PFSK-1 (cell line): ENCODE measurements around the gene PATE3.

Source experiments
- FOXP2 ChIP-seq: optimal IDR thresholded peaks from 2 replicates; pipeline ENCODE3; 2011; ENCODE audit warnings: borderline replicate concordance, control low read depth, inconsistent platforms; ENCODE audit not compliant: insufficient read depth; ENCODE audit errors: extremely low read length, extremely low read depth
- POLR2AphosphoS5 ChIP-seq: IDR thresholded peaks from 2 replicates; pipeline ENCODE4 v1.6.1; 2012; ENCODE audit warnings: low read depth, mild to moderate bottlenecking, control low read depth, low read length, moderate library complexity
- SIN3A ChIP-seq: IDR thresholded peaks from 2 replicates; pipeline ENCODE4 v1.6.1; 2012; ENCODE audit warnings: mild to moderate bottlenecking, low read length, moderate library complexity, borderline replicate concordance; ENCODE audit not compliant: insufficient read depth
- TAF1 ChIP-seq: IDR thresholded peaks from 2 replicates; pipeline ENCODE4 v1.6.1; 2012; ENCODE audit warnings: low read length, control low read depth, borderline replicate concordance; ENCODE audit not compliant: insufficient read depth
- TF ChIP-seq, protein P1 (sequence below), 2 experiments: IDR thresholded peaks; 2 replicates each; pipeline versions ENCODE4 v1.6.1 to v1.8.0; 2011 to 2012; ENCODE audit warnings: low read depth in 2 of 2, low read length in 2 of 2, control low read depth in 1 of 2, inconsistent platforms in 1 of 2, mild to moderate bottlenecking in 1 of 2, moderate library complexity in 1 of 2; ENCODE audit not compliant: insufficient read depth in 1 of 2

Gene PATE3

DNA sequence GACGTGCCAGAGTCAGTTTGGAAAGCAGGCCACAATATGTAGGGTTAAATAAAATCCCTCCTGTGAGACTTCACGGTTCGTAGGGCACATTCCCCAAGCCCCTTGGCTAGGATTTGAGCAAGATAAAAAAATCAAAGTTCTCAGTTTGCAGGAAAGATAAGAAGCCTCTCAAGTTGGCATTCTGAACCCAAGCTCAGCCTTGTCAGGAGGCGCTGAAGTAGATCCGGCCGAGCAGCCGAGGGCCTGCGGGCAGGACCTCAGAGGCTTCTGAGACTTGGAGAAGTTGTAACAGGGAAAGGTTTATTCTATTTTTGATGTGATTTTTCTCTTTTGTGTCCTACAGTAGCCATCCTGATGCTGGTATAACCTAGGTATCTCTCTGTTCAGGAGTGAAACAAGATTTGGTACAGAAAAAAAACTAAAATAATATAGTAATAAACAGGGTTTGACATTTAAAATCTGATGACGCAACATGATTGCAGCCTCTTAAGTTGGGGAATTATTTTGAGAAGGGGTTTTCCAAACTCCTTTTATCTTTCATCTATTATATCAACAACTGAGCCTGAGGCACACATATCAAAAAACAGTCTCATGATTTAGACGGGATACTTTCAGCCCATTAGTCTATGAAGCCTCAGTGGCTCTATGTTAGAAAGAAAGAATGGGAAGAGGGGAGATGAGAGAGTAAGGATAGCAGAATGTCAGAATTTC is 19.4 kb upstream of the PATE3 start:
- TF ChIP-seq SIN3A = no peak
- no peak for TF ChIP-seq FOXP2
- TF ChIP-seq, protein P1, sequence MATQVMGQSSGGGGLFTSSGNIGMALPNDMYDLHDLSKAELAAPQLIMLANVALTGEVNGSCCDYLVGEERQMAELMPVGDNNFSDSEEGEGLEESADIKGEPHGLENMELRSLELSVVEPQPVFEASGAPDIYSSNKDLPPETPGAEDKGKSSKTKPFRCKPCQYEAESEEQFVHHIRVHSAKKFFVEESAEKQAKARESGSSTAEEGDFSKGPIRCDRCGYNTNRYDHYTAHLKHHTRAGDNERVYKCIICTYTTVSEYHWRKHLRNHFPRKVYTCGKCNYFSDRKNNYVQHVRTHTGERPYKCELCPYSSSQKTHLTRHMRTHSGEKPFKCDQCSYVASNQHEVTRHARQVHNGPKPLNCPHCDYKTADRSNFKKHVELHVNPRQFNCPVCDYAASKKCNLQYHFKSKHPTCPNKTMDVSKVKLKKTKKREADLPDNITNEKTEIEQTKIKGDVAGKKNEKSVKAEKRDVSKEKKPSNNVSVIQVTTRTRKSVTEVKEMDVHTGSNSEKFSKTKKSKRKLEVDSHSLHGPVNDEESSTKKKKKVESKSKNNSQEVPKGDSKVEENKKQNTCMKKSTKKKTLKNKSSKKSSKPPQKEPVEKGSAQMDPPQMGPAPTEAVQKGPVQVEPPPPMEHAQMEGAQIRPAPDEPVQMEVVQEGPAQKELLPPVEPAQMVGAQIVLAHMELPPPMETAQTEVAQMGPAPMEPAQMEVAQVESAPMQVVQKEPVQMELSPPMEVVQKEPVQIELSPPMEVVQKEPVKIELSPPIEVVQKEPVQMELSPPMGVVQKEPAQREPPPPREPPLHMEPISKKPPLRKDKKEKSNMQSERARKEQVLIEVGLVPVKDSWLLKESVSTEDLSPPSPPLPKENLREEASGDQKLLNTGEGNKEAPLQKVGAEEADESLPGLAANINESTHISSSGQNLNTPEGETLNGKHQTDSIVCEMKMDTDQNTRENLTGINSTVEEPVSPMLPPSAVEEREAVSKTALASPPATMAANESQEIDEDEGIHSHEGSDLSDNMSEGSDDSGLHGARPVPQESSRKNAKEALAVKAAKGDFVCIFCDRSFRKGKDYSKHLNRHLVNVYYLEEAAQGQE (IDR thresholded peaks at IDR 0.05; ENCODE audit: insufficient read depth in 1 of 2, low read depth in 2 of 2, low read length in 2 of 2) = no peak
- TF ChIP-seq POLR2AphosphoS5 = no peak
- TF ChIP-seq TAF1 = no peak

DNA sequence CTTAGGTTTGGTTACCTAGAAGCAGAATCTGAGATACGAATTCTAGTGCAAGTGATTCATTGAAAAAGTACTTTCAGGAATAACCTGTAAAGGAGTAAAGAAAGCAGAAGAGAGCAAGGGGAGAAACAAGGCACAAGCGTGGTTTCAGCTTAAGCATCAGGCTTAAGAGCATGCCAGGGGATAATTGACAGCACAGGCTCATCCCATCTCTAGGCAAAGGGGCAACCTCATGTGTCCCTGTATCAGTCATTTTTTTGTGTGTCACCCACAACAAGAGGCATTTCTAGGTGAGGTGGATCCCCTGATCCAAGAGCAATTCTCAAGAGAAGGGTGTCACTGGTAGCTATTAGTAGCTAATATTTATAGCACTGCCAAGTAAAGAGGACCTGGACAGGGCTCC is 17.3 kb upstream of the PATE3 start:
- TF ChIP-seq POLR2AphosphoS5 = no peak
- TF ChIP-seq TAF1 = no peak
- no peak for TF ChIP-seq FOXP2
- TF ChIP-seq, protein P1 (IDR thresholded peaks at IDR 0.05; ENCODE audit: insufficient read depth in 1 of 2, low read depth in 2 of 2, low read length in 2 of 2) = no peak
- no peak for TF ChIP-seq SIN3A

DNA sequence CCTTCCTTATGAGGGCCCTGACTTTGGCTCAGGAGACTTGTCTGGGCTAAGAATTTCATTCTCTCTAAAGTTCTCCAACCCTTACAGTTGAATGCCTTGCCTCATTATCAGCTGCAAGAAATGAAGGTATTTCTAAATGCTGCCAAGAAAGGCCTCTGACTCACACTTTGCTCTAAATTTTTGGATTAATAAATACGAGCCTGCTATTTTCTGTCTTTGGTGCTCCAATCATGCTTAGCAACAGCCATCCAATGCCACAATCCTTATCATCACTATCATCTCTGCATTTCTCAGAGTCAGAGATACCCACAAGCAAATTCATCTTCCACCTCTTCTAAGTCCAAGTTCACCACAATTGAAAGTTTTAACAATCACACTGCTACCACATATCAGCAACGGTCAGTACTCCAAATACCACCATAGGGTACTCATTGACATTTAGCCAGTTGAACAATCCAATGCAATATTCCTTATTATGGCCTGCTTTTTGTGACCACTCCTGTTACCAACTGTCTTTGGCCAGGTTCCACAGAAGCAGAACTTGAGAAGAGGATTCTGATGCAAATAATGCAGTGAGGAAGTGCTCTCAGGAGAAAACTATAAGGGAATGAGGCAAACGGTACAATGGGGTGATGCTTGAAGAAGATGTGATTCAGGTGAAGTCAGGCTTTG is 15.0 kb upstream of the PATE3 start:
- no peak for TF ChIP-seq POLR2AphosphoS5
- no peak for TF ChIP-seq SIN3A
- TF ChIP-seq, protein P1 (IDR thresholded peaks at IDR 0.05; ENCODE audit: insufficient read depth in 1 of 2, low read depth in 2 of 2, low read length in 2 of 2) = no peak
- no peak for TF ChIP-seq FOXP2
- no peak for TF ChIP-seq TAF1

DNA sequence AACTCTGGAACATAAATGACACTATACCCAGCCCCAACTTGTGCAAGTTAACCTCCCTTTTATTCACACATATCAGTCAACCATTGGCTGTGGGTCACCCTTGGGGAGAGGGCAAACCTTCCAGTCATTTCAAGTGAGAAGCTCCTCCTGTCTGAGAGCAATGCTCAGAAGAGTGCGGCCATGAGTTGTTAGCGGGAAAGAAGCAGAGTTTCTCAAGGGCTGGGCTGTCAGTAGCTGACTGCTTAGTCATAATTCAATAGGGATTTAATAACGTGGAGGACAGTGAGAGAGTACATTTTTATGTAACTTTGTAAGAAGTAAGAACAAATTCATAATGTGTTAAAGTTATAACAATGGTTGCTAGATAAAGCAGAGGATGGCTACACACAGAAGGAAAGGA is 14.4 kb upstream of the PATE3 start:
- TF ChIP-seq TAF1 (no peak), SIN3A (no peak), FOXP2 (no peak), POLR2AphosphoS5 (no peak)
- TF ChIP-seq, protein P1 (IDR thresholded peaks at IDR 0.05; ENCODE audit: insufficient read depth in 1 of 2, low read depth in 2 of 2, low read length in 2 of 2) = no peak

DNA sequence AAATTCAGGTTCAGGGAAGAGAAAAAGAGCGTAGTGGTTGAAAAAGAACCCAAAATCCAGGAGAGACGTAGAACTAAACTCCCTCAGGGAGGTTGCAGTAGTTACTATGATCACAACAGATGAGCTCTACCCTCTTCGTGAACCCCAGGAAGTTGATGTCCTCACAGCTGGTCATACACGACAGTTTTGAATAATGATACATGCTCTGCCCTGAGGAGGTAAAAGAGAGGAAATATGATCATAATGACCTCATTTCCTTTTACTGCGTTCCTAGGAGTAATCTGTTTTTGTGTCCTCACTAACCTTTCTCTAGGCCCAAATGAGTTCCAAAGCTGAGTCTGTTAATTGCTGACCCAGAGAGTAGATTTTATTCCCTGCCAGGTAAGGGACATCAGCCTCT is 10.6 kb upstream of the PATE3 start:
- TF ChIP-seq TAF1 = no peak
- no peak for TF ChIP-seq POLR2AphosphoS5
- TF ChIP-seq, protein P1 (IDR thresholded peaks at IDR 0.05; ENCODE audit: insufficient read depth in 1 of 2, low read depth in 2 of 2, low read length in 2 of 2) = no peak
- TF ChIP-seq SIN3A = no peak
- TF ChIP-seq FOXP2 = no peak
